ENCODE data around the gene GNRHR.
A peak's percentile ranks its signal among the peaks of the same experiment; 100 is the strongest.

GNRHR gene

DNA sequence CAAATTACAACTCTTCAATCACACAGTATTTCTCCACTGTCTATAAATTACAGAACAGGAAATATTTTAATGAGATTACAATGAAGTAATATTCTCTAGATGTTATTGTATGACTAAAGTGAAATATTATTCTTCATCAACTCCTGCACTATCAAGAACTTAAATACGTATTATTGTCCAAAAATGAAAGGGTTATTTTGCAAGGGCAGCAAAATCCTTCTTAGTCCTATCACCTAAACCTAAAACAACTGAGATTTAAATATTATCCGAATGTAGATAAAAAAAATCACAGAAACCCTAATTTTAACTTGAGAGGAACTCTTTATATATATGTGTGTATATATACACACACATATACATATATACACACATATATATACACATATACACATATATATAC, 58.1 kb downstream of the GNRHR start:
- Mint-ChIP-seq H3K9me3 (no peaks in the 10 kb centered on the region), H3K27me3 (no peaks in the 10 kb centered on the region), H3K4me1 (peaks cover 60% of the 10 kb centered on the region), H3K27ac (peak overlapping the region; percentile 41), H3K4me3 (no peak overlapping the region), H3K36me3 (peaks cover 32% of the 10 kb centered on the region)

DNA sequence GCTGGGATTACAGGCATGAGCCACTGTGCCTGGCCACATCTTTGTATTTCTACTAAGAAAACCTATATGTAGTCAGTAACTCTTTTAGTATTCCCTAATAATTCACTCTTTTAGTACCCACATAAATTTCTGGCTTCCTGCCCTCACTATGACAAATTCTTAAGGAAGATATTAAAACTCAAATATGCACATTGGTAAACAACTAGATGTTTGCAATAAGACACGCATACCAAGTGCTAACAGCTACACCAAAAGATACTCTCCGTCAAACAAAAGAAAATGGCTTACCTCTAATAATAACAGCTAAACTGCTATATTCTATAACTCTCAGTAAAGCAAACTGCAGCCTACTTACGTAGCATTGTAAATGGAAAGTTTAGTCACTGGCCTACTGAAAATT, 59.5 kb downstream of the GNRHR start:
- peaks cover 65% of the 10 kb centered on the region for H3K4me1 Mint-ChIP-seq
- no peaks in the 10 kb centered on the region for H3K9me3 Mint-ChIP-seq
- H3K27me3 Mint-ChIP-seq: no peaks in the 10 kb centered on the region
- H3K27ac Mint-ChIP-seq: no peak overlapping the region
- peaks cover 36% of the 10 kb centered on the region for H3K36me3 Mint-ChIP-seq
- H3K4me3 Mint-ChIP-seq: no peak overlapping the region

DNA sequence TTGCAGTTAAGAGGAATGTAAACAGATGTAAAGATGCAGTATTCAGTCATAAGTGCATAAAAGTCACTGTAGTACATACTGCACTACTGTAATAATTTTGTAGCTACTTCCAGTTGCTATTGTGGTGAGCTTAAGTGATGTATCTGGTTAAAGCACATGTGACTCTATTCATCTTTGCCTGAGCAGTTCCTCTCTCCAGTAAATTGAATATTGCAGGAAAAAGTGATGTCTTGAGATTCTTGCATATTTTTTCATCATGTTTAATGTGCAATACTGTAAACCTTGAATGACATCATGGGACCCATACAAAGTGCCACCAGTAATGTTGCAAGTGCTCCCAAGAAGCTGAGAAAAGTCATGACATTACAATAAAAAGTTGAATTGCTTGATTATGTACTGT, 62.9 kb downstream of the GNRHR start:
- Mint-ChIP-seq H3K36me3 (peaks cover 38% of the 10 kb centered on the region), H3K9me3 (no peaks in the 10 kb centered on the region), H3K27me3 (no peaks in the 10 kb centered on the region), H3K27ac (no peak overlapping the region), H3K4me3 (no peak overlapping the region), H3K4me1 (peaks cover 56% of the 10 kb centered on the region)
